Measurements from ENCODE around the gene INPP5B. TPM values are rescaled to one million over a fixed set of nuclear protein-coding genes. Genes with fewer than 3 reads are reported as not detected.

Gene INPP5B
- total and polyA plus RNA-seq, 2 of the 13 experiments (the other 11 are each of a cell fraction or from before 2014, with no cell fraction given) = 9.0 to 9.8 TPM

DNA sequence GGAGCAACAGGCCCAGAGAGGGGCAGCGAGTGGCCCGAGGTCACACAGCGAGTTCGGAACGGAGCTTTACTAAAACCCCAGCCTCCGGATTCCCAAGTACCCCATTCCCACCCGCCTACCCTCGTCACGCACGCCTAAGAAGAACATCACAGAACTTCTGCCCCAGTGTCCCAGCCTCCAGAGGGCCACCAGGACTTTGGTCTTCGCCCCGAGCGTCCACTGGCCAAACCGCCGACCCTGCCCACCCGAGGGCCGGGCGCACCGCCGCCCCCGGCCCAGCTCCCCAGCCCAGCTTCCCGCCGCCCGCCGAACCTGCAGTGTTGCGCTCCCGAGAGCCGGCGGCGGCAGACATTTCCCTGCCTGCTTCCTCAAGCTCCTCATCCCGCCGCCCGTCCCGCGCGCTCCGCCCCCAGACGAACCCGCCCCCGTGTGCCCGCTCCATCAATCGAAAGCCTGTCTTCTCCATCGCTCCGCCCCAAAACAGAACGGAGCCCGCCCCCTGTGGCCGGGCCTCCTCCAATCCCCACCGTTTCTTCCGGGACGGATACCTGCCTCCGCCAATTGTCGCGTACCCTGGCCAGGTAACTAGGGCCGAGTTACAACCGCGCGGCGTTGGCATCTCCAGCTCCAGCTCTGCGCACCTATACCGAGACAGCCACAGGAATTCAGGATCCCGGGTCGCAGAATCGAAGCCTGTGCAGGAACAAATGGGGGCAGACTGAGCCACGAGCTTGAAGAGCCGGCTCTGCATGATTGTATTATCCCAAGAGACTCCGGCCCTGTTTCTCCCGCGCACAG is 15.3 kb downstream of the INPP5B start (continued):
- TF ChIP-seq, protein P1, sequence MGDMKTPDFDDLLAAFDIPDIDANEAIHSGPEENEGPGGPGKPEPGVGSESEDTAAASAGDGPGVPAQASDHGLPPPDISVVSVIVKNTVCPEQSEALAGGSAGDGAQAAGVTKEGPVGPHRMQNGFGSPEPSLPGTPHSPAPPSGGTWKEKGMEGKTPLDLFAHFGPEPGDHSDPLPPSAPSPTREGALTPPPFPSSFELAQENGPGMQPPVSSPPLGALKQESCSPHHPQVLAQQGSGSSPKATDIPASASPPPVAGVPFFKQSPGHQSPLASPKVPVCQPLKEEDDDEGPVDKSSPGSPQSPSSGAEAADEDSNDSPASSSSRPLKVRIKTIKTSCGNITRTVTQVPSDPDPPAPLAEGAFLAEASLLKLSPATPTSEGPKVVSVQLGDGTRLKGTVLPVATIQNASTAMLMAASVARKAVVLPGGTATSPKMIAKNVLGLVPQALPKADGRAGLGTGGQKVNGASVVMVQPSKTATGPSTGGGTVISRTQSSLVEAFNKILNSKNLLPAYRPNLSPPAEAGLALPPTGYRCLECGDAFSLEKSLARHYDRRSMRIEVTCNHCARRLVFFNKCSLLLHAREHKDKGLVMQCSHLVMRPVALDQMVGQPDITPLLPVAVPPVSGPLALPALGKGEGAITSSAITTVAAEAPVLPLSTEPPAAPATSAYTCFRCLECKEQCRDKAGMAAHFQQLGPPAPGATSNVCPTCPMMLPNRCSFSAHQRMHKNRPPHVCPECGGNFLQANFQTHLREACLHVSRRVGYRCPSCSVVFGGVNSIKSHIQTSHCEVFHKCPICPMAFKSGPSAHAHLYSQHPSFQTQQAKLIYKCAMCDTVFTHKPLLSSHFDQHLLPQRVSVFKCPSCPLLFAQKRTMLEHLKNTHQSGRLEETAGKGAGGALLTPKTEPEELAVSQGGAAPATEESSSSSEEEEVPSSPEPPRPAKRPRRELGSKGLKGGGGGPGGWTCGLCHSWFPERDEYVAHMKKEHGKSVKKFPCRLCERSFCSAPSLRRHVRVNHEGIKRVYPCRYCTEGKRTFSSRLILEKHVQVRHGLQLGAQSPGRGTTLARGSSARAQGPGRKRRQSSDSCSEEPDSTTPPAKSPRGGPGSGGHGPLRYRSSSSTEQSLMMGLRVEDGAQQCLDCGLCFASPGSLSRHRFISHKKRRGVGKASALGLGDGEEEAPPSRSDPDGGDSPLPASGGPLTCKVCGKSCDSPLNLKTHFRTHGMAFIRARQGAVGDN (CRISPR knock-in tag; IDR thresholded peaks at IDR 0.05) = peak; percentile 61
- TF ChIP-seq ZNF850 (CRISPR knock-in tag; conservative IDR thresholded peaks at IDR 0.05) = no peak
- no peak for TF ChIP-seq POLR2AphosphoS2 (IDR thresholded peaks at IDR 0.05; ENCODE audit: low read depth, low read length)
- TF ChIP-seq SP5 (CRISPR knock-in tag; IDR thresholded peaks at IDR 0.05; ENCODE audit: borderline replicate concordance, low read depth) = no peak
- TF ChIP-seq, protein P2, sequence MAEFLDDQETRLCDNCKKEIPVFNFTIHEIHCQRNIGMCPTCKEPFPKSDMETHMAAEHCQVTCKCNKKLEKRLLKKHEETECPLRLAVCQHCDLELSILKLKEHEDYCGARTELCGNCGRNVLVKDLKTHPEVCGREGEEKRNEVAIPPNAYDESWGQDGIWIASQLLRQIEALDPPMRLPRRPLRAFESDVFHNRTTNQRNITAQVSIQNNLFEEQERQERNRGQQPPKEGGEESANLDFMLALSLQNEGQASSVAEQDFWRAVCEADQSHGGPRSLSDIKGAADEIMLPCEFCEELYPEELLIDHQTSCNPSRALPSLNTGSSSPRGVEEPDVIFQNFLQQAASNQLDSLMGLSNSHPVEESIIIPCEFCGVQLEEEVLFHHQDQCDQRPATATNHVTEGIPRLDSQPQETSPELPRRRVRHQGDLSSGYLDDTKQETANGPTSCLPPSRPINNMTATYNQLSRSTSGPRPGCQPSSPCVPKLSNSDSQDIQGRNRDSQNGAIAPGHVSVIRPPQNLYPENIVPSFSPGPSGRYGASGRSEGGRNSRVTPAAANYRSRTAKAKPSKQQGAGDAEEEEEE (CRISPR knock-in tag; IDR thresholded peaks at IDR 0.05; ENCODE audit: borderline replicate concordance) = no peak
- TF ChIP-seq, protein P3, sequence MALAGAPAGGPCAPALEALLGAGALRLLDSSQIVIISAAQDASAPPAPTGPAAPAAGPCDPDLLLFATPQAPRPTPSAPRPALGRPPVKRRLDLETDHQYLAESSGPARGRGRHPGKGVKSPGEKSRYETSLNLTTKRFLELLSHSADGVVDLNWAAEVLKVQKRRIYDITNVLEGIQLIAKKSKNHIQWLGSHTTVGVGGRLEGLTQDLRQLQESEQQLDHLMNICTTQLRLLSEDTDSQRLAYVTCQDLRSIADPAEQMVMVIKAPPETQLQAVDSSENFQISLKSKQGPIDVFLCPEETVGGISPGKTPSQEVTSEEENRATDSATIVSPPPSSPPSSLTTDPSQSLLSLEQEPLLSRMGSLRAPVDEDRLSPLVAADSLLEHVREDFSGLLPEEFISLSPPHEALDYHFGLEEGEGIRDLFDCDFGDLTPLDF (CRISPR knock-in tag; IDR thresholded peaks at IDR 0.05) = no peak
- no peak for TF ChIP-seq ATM (IDR thresholded peaks at IDR 0.05; ENCODE audit: borderline replicate concordance)
- TF ChIP-seq KLF11 (CRISPR knock-in tag; IDR thresholded peaks at IDR 0.05) = no peak
- TF ChIP-seq NFYB (CRISPR knock-in tag; IDR thresholded peaks at IDR 0.05) = peak; percentile 92
- TF ChIP-seq SETDB1 (CRISPR knock-in tag; IDR thresholded peaks at IDR 0.05; ENCODE audit: borderline replicate concordance) = no peak
- TF ChIP-seq EP300 (IDR thresholded peaks at IDR 0.05; ENCODE audit: low read depth in 2 of 2, low read length in 2 of 2) = no peak
- no peak for TF ChIP-seq EP300 (CRISPR knock-in tag; IDR thresholded peaks at IDR 0.05; ENCODE audit: borderline replicate concordance)
- TF ChIP-seq RELA (CRISPR knock-in tag; IDR thresholded peaks at IDR 0.05) = no peak
- no peak for TF ChIP-seq HNRNPK (IDR thresholded peaks at IDR 0.05; ENCODE audit: low read depth, low read length, poor library complexity, severe bottlenecking)
- TF ChIP-seq, protein P4, sequence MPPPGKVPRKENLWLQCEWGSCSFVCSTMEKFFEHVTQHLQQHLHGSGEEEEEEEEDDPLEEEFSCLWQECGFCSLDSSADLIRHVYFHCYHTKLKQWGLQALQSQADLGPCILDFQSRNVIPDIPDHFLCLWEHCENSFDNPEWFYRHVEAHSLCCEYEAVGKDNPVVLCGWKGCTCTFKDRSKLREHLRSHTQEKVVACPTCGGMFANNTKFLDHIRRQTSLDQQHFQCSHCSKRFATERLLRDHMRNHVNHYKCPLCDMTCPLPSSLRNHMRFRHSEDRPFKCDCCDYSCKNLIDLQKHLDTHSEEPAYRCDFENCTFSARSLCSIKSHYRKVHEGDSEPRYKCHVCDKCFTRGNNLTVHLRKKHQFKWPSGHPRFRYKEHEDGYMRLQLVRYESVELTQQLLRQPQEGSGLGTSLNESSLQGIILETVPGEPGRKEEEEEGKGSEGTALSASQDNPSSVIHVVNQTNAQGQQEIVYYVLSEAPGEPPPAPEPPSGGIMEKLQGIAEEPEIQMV (CRISPR knock-in tag; IDR thresholded peaks at IDR 0.05; ENCODE audit: low read depth) = no peak
- TF ChIP-seq ZNF430 (CRISPR knock-in tag; IDR thresholded peaks at IDR 0.05) = no peak; the same call in 1 of the 2 replicates
- TF ChIP-seq HES4 (CRISPR knock-in tag; IDR thresholded peaks at IDR 0.05; ENCODE audit: borderline replicate concordance) = no peak
- no peak for TF ChIP-seq ELF3 (CRISPR knock-in tag; IDR thresholded peaks at IDR 0.05)
- TF ChIP-seq KDM5A (IDR thresholded peaks at IDR 0.05; ENCODE audit: borderline replicate concordance, low read length) = peak; percentile 55; the same call in 1 of the 2 replicates
- no peak for TF ChIP-seq PHF20 (CRISPR knock-in tag; IDR thresholded peaks at IDR 0.05)
- no peak for TF ChIP-seq TGIF2 (CRISPR knock-in tag; IDR thresholded peaks at IDR 0.05)
